H1 (cell line): ENCODE data around the gene SPEF2. TPM values are rescaled to one million over a fixed set of nuclear protein-coding genes. Genes with fewer than 3 reads are reported as not detected.

ENCODE experiments used
- CTCF ChIA-PET: fragments of 300-600 bp; sonication (Branson Sonifier 250); formaldehyde crosslinking; loops from one replicate; lab custom pipeline; 2021; ENCODE audit not compliant: partially characterized antibody; lab: Charles Lee
- POLR2A ChIA-PET: fragments of 300-600 bp; sonication (Branson Sonifier 250); formaldehyde crosslinking; loops from one replicate; lab custom pipeline; 2021; ENCODE audit warnings: inconsistent platforms; ENCODE audit not compliant: partially characterized antibody; lab: Charles Lee
- DNase-seq, 2 experiments: peaks; one replicate each; pipeline versions ENCODE4 v3.0.0 to v3.0.0-alpha.2; 2010 to 2022; ENCODE audit warnings: low spot score in 2 of 2, low read depth in 1 of 2, mixed read lengths in 1 of 2
- FAIRE-seq: peaks from 2 replicates; lab custom pipeline; 2011; peaks lifted over from hg19 to GRCh38; lab: Jason Lieb, UNC
- H2AFZ ChIP-seq: 2 replicates; pipeline ENCODE4 v1.8.1; 2012; ENCODE audit warnings: low read length, inconsistent platforms
- H2AK5ac ChIP-seq: 2 replicates; pipeline ENCODE4 v1.6.1; 2013; ENCODE audit warnings: low read depth, low read length
- H2BK120ac ChIP-seq: replicated peaks from 2 replicates; pipeline ENCODE3; 2013; ENCODE audit warnings: low read depth, low read length, inconsistent platforms
- H2BK12ac ChIP-seq: 2 replicates; pipeline ENCODE4 v1.6.1; 2013; ENCODE audit warnings: low read depth, low read length
- H2BK15ac ChIP-seq: 2 replicates; pipeline ENCODE4 v1.6.1; 2013; ENCODE audit warnings: low read length
- H2BK20ac ChIP-seq: 2 replicates; pipeline ENCODE4 v1.6.1; 2013; ENCODE audit warnings: low read length
- H2BK5ac ChIP-seq: 2 replicates; pipeline ENCODE4 v1.6.1; 2013; ENCODE audit warnings: low read depth, low read length
- H3K14ac ChIP-seq: 2 replicates; pipeline ENCODE4 v1.6.1; 2013; ENCODE audit warnings: inconsistent platforms; ENCODE audit not compliant: insufficient read length
- H3K18ac ChIP-seq: 2 replicates; pipeline ENCODE4 v1.6.1; 2013; ENCODE audit warnings: low read length; ENCODE audit errors: extremely low read depth
- H3K23ac ChIP-seq: 2 replicates; pipeline ENCODE4 v1.6.1; 2013; ENCODE audit warnings: inconsistent platforms; ENCODE audit not compliant: insufficient read length
- H3K23me2 ChIP-seq: 2 replicates; pipeline ENCODE4 v1.6.1; 2013; ENCODE audit warnings: low read depth, low read length
- H3K27ac ChIP-seq: 2 replicates; pipeline ENCODE4 v1.6.1; 2011; ENCODE audit warnings: low read depth, low read length, inconsistent platforms
- H3K27me3 ChIP-seq, 4 experiments: replicated peaks in 1 of 4; 1 replicate in 1 of 4; 2 replicates in 3 of 4; pipeline versions ENCODE4 v1.6.1 to v1.8.1; 2011 to 2013; ENCODE audit warnings: low read length in 3 of 4, mild to moderate bottlenecking in 3 of 4, inconsistent platforms in 2 of 4, mixed read lengths in 2 of 4, moderate library complexity in 1 of 4; ENCODE audit not compliant: control insufficient read depth in 3 of 4, insufficient read depth in 3 of 4; ENCODE audit errors: extremely low read depth in 1 of 4
- H3K36me3 ChIP-seq, 4 experiments: 2 replicates each; pipeline versions ENCODE4 v1.6.1 to v1.8.1; 2011 to 2013; ENCODE audit warnings: mild to moderate bottlenecking in 4 of 4, low read length in 3 of 4, moderate library complexity in 2 of 4, control low read depth in 1 of 4, inconsistent platforms in 1 of 4; ENCODE audit not compliant: insufficient read depth in 4 of 4, control insufficient read depth in 2 of 4
- H3K4ac ChIP-seq: replicated peaks from 2 replicates; pipeline ENCODE3; 2013; ENCODE audit warnings: low read length, low read depth, mixed read lengths, inconsistent platforms; ENCODE audit not compliant: insufficient read length
- H3K4me1 ChIP-seq, 4 experiments: replicated peaks in 1 of 4; 1 replicate in 1 of 4; 2 replicates in 3 of 4; pipeline versions ENCODE4 v1.6.1 to v1.8.1; 2011 to 2013; ENCODE audit warnings: low read length in 3 of 4, inconsistent platforms in 2 of 4, mixed read lengths in 1 of 4; ENCODE audit not compliant: insufficient read depth in 4 of 4, control insufficient read depth in 3 of 4
- H3K4me2 ChIP-seq, 2 experiments: 2 replicates each; pipeline versions ENCODE4 v1.6.1 to v1.8.1; 2011 to 2013; ENCODE audit warnings: low read depth in 2 of 2, low read length in 2 of 2, control low read depth in 1 of 2, inconsistent platforms in 1 of 2, mild to moderate bottlenecking in 1 of 2; ENCODE audit not compliant: insufficient read depth in 1 of 2
- H3K4me3 ChIP-seq, 4 experiments: fragments of 200-600, 300-600 bp in 1 of 4; sonication (generic), shearing (Covaris generic), sonication (Bioruptor Twin) in 1 of 4; 2 replicates each; pipeline versions ENCODE4 v1.5.1 to v1.8.1; 2011 to 2016; ENCODE audit warnings: low read length in 4 of 4, low read depth in 3 of 4, control low read depth in 2 of 4, inconsistent platforms in 2 of 4, mild to moderate bottlenecking in 2 of 4, mixed read lengths in 1 of 4, moderate library complexity in 1 of 4; ENCODE audit not compliant: insufficient read depth in 2 of 4; ENCODE audit errors: extremely low read depth in 1 of 4
- H3K56ac ChIP-seq: replicated peaks from 2 replicates; pipeline ENCODE3; 2013; ENCODE audit warnings: low read depth, mild to moderate bottlenecking, mixed read lengths, low read length, inconsistent platforms; ENCODE audit not compliant: insufficient read length
- H3K79me1 ChIP-seq: 2 replicates; pipeline ENCODE4 v1.6.1; 2013; ENCODE audit warnings: low read depth, low read length, control low read depth
- H3K79me2 ChIP-seq, 2 experiments: 2 replicates each; pipeline versions ENCODE4 v1.6.1 to v1.8.1; 2012 to 2013; ENCODE audit warnings: low read length in 2 of 2, mild to moderate bottlenecking in 2 of 2, inconsistent platforms in 1 of 2; ENCODE audit not compliant: insufficient read depth in 2 of 2, control insufficient read depth in 1 of 2
- H3K9ac ChIP-seq, 4 experiments: replicated peaks in 1 of 4; 1 replicate in 1 of 4; 2 replicates in 3 of 4; pipeline versions ENCODE4 v1.6.1 to v1.8.1; 2011 to 2013; ENCODE audit warnings: low read depth in 3 of 4, low read length in 3 of 4, control low read depth in 2 of 4, mild to moderate bottlenecking in 2 of 4, moderate library complexity in 2 of 4, inconsistent platforms in 1 of 4; ENCODE audit errors: extremely low read depth in 1 of 4
- H3K9me3 ChIP-seq, 2 experiments: 2 replicates each; pipeline versions ENCODE4 v1.6.1 to v1.8.1; 2012 to 2013; ENCODE audit warnings: mild to moderate bottlenecking in 2 of 2, moderate library complexity in 2 of 2, control low read depth in 1 of 2, inconsistent platforms in 1 of 2, low read depth in 1 of 2, low read length in 1 of 2, mixed read lengths in 1 of 2; ENCODE audit not compliant: insufficient read depth in 2 of 2
- H4K20me1 ChIP-seq, 2 experiments: replicated peaks in 1 of 2; 2 replicates each; pipeline versions ENCODE3 to v1.8.1; 2011 to 2013; ENCODE audit warnings: inconsistent platforms in 2 of 2, low read length in 2 of 2, mild to moderate bottlenecking in 1 of 2; ENCODE audit not compliant: insufficient read depth in 2 of 2, control insufficient read depth in 1 of 2
- H4K5ac ChIP-seq: 2 replicates; pipeline ENCODE4 v1.6.1; 2013; ENCODE audit warnings: low read length, low read depth, mixed read lengths, inconsistent platforms; ENCODE audit not compliant: insufficient read length
- H4K8ac ChIP-seq: 2 replicates; pipeline ENCODE4 v1.8.0; 2013; ENCODE audit warnings: mild to moderate bottlenecking, moderate library complexity, low read length, inconsistent platforms; ENCODE audit not compliant: insufficient read depth; ENCODE audit errors: extremely low read depth
- H4K91ac ChIP-seq: replicated peaks from 2 replicates; pipeline ENCODE3; 2013; ENCODE audit warnings: low read length, mixed read lengths, inconsistent platforms; ENCODE audit not compliant: insufficient read length
- CHD2 ChIP-seq: IDR thresholded peaks from 2 replicates; pipeline ENCODE4 v1.6.1; 2012; ENCODE audit warnings: low read length, improper control_type of control experiment
- CTBP2 ChIP-seq: IDR thresholded peaks from 2 replicates; pipeline ENCODE4 v1.7.0; 2011; ENCODE audit warnings: borderline replicate concordance, mild to moderate bottlenecking, moderate library complexity, mixed read lengths, low read length; ENCODE audit not compliant: insufficient read depth, insufficient read length
- E2F6 ChIP-seq: IDR thresholded peaks from 2 replicates; pipeline ENCODE4 v1.6.1; 2012; ENCODE audit warnings: inconsistent platforms
- EGR1 ChIP-seq: IDR thresholded peaks from 2 replicates; pipeline ENCODE4 v1.6.1; 2011; ENCODE audit warnings: low read depth, low read length, borderline replicate concordance
- FOSL1 ChIP-seq: IDR thresholded peaks from 2 replicates; pipeline ENCODE4 v1.6.1; 2011; ENCODE audit warnings: mild to moderate bottlenecking, low read depth, low read length, moderate library complexity; ENCODE audit not compliant: insufficient read depth
- HDAC2 ChIP-seq, 2 experiments: fragments of 300-600 bp in 1 of 2; sonication (generic) in 1 of 2; IDR thresholded peaks; 2 replicates each; pipeline ENCODE4 v1.6.1; 2011 to 2012; ENCODE audit warnings: low read depth in 2 of 2, low read length in 2 of 2, mild to moderate bottlenecking in 2 of 2, moderate library complexity in 2 of 2, borderline replicate concordance in 1 of 2, inconsistent platforms in 1 of 2
- HDAC6 ChIP-seq: IDR thresholded peaks from one replicate; pipeline ENCODE4 v1.7.1; 2012; ENCODE audit warnings: low read depth, mild to moderate bottlenecking, inconsistent platforms, low read length, moderate library complexity
- JUN ChIP-seq: IDR thresholded peaks from 2 replicates; pipeline ENCODE4 v1.6.1; 2011; ENCODE audit warnings: low read depth, mild to moderate bottlenecking, improper control_type of control experiment, low read length
- JUND ChIP-seq: IDR thresholded peaks from 2 replicates; pipeline ENCODE4 v1.6.1; 2011; ENCODE audit warnings: mild to moderate bottlenecking, improper control_type of control experiment, low read length
- KDM1A ChIP-seq: fragments of 200-600, 300-600 bp; sonication (generic); IDR thresholded peaks from 2 replicates; pipeline ENCODE4 v1.7.1; 2016; ENCODE audit warnings: mild to moderate bottlenecking, low read length, borderline replicate concordance
- RXRA ChIP-seq: IDR thresholded peaks from 2 replicates; pipeline ENCODE4 v1.6.1; 2011; ENCODE audit warnings: low read depth, mild to moderate bottlenecking, low read length, moderate library complexity; ENCODE audit not compliant: insufficient read depth
- SAP30 ChIP-seq: fragments of 300-600 bp; sonication (generic); IDR thresholded peaks from 2 replicates; pipeline ENCODE4 v1.7.1; 2012; ENCODE audit warnings: low read length, moderate library complexity, mild to moderate bottlenecking, inconsistent platforms; ENCODE audit not compliant: insufficient read depth, insufficient replicate concordance
- SUZ12 ChIP-seq: fragments of 200-600 bp; sonication (generic); IDR thresholded peaks from 2 replicates; pipeline ENCODE4 v1.6.1; 2012; ENCODE audit warnings: mild to moderate bottlenecking, inconsistent platforms, low read length, moderate library complexity, mixed read lengths
- TEAD4 ChIP-seq: IDR thresholded peaks from 2 replicates; pipeline ENCODE4 v1.6.1; 2012; ENCODE audit warnings: low read depth, low read length, inconsistent platforms, mixed read lengths
- WGBS, 2 experiments: shearing (Covaris generic) in 1 of 2; methylation state at CpG; one replicate each; pipeline versions ENCODE4 v1.1.6 to v1.1.7; 2013 to 2015; ENCODE audit warnings: low lambda C conversion rate in 2 of 2, mixed read lengths in 2 of 2, inconsistent platforms in 1 of 2, low coverage in 1 of 2, missing lambda C conversion rate in 1 of 2; ENCODE audit not compliant: insufficient replicate concordance in 2 of 2, insufficient coverage in 1 of 2, insufficient read length in 1 of 2; ENCODE audit errors: extremely low coverage in 1 of 2, missing lambda C conversion rate in 1 of 2; 5-methylcytosine and 5-hydroxymethylcytosine counted together
- polyA plus RNA-seq, 7 experiments: library from polyadenylated mRNA; depleted of rRNA in 3 of 7; stranded (reverse) in 5 of 7; unstranded in 2 of 7; fragments of >200 nt in 5 of 7; fragments of 200-250 nt in 2 of 7; gene quantifications; 1 replicate in 5 of 7; 2 replicates in 1 of 7; 4 replicates in 1 of 7; pipeline versions ENCODE4 v1.2.1 to v1.2.3, GENCODE V29; 2011 to 2013; ENCODE audit warnings: missing spikeins in 2 of 7, mixed read lengths in 2 of 7
- total RNA-seq: library from RNA; stranded (reverse); fragmentation: NEBNext Ultra II Directional; extraction: Animal tissue kit (Norgen Biotek cat#: 25700); gene quantifications from 2 replicates; pipeline ENCODE4 v1.2.1, GENCODE V29; 2021

The SPEF2 gene
- total and polyA plus RNA-seq, 2 of the 8 experiments (the other 6 are each of a cell fraction or from before 2014, with no cell fraction given), result 0.14 to 0.73 TPM

DNA sequence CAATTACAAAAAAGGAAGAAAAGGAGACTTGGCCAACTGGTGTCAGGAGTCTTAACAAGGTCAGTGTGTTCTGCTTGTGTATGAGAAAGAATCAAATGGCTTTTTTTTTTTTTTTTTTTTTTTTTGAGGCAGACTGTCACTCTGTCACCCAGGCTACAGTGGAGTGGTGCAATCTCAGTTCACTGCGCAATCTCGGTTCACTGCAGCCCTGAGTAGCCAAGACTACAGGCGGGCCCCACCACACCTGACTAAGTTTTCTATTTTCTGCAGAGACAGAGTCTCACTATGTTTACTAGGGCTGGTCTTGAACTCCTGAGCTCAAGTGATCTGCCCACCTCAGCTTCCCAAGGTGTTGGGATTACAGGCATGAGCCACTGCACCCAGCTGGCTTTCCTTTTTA is 236.0 kb downstream of the SPEF2 start:
- Histone ChIP-seq H4K91ac (no peak overlapping the region), H4K20me1 (no peaks in the 10 kb centered on the region), H4K8ac (no peak overlapping the region), H3K18ac (no peak overlapping the region), H3K56ac (no peak overlapping the region), H2AK5ac (no peak overlapping the region), H3K36me3 (no peaks in the 10 kb centered on the region), H3K4me3 (no peak overlapping the region), H3K4me1 (no peaks in the 10 kb centered on the region), H3K9me3 (no peaks in the 10 kb centered on the region), H2BK15ac (no peak overlapping the region), H2AFZ (no peak overlapping the region), H3K23ac (no peak overlapping the region), H3K79me1 (no peaks in the 10 kb centered on the region), H3K14ac (no peak overlapping the region), H3K79me2 (no peaks in the 10 kb centered on the region), H2BK12ac (no peak overlapping the region), H3K9ac (no peak overlapping the region), H3K4ac (no peak overlapping the region), H3K23me2 (no peaks in the 10 kb centered on the region), H2BK120ac (no peak overlapping the region), H3K4me2 (no peak overlapping the region), H4K5ac (no peak overlapping the region), H3K27me3 (no peaks in the 10 kb centered on the region), H2BK5ac (no peak overlapping the region), H2BK20ac (no peak overlapping the region), H3K27ac (no peak overlapping the region)
- CTCF ChIA-PET, result no interaction called here
- WGBS, 2 experiments, result 97% methylated on average over 3 of the region's 3 CpGs; no CpG with 5 or more reads in 1 of the 2 experiments
- POLR2A ChIA-PET, result no interaction called here
- no peak for DNase-seq
- FAIRE-seq, result no peak
- no peak for TF ChIP-seq EGR1
- no peak for TF ChIP-seq E2F6
- no peak for TF ChIP-seq TEAD4
- TF ChIP-seq KDM1A, result no peak
- TF ChIP-seq JUN, result no peak
- no peak for TF ChIP-seq SAP30
- TF ChIP-seq JUND, result no peak
- no peak for TF ChIP-seq HDAC2 (IDR thresholded peaks at IDR 0.05; ENCODE audit: borderline replicate concordance in 1 of 2, low read depth in 2 of 2, low read length in 2 of 2)
- TF ChIP-seq FOSL1, result no peak
- no peak for TF ChIP-seq CTBP2
- TF ChIP-seq RXRA, result no peak
- TF ChIP-seq HDAC6, result no peak
- TF ChIP-seq SUZ12, result no peak
- TF ChIP-seq CHD2, result no peak
